Retinal pigment epithelial cell (primary cell): ENCODE results near the gene CAPN2.

Experiments used
- DNase-seq: peaks from one replicate; pipeline ENCODE4 v3.0.0-alpha.2; 2010; ENCODE audit warnings: low read depth
- H3K4me3 ChIP-seq: 2 replicates; pipeline ENCODE4 v1.5.1; 2011; ENCODE audit warnings: mild to moderate bottlenecking, low read length, control low read depth, moderate library complexity
- TF ChIP-seq, protein P1 (sequence below): conservative IDR thresholded peaks from 2 replicates; pipeline ENCODE4 v1.5.1; 2011; ENCODE audit warnings: low read depth, low read length, control low read depth, inconsistent platforms

CAPN2 gene

GRCh38 chr1:223684488-223684792 lies 27.9 kb upstream of the CAPN2 start:
- TF ChIP-seq, protein P1, sequence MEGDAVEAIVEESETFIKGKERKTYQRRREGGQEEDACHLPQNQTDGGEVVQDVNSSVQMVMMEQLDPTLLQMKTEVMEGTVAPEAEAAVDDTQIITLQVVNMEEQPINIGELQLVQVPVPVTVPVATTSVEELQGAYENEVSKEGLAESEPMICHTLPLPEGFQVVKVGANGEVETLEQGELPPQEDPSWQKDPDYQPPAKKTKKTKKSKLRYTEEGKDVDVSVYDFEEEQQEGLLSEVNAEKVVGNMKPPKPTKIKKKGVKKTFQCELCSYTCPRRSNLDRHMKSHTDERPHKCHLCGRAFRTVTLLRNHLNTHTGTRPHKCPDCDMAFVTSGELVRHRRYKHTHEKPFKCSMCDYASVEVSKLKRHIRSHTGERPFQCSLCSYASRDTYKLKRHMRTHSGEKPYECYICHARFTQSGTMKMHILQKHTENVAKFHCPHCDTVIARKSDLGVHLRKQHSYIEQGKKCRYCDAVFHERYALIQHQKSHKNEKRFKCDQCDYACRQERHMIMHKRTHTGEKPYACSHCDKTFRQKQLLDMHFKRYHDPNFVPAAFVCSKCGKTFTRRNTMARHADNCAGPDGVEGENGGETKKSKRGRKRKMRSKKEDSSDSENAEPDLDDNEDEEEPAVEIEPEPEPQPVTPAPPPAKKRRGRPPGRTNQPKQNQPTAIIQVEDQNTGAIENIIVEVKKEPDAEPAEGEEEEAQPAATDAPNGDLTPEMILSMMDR, result no peak
- no peak overlapping the region for H3K4me3 ChIP-seq

DNA sequence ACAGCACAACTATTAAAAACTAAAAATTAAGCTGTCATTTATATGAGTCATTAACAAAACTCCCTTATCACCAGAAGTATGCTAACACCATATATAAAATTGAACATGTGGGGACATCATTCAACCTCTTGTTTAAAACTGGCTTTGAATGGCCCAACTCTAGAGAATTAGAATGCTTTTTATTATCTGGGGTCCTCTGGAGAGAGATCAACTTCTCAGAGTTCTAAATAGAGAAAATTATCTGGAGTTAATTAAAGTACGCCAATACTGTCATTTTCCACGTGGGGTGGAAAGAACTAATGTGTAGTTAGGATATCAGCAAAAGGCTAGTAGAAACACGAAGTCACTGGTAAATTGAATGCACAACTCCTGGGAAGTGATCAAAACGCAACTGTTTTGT lies 21.2 kb upstream of the CAPN2 start:
- H3K4me3 ChIP-seq, result no peak overlapping the region
- no peak for DNase-seq
- TF ChIP-seq, protein P1, result no peak

More at GRCh38 chr1:223684488-223684792, 27.9 kb upstream of the CAPN2 start:
- DNase-seq, result no peak

DNA sequence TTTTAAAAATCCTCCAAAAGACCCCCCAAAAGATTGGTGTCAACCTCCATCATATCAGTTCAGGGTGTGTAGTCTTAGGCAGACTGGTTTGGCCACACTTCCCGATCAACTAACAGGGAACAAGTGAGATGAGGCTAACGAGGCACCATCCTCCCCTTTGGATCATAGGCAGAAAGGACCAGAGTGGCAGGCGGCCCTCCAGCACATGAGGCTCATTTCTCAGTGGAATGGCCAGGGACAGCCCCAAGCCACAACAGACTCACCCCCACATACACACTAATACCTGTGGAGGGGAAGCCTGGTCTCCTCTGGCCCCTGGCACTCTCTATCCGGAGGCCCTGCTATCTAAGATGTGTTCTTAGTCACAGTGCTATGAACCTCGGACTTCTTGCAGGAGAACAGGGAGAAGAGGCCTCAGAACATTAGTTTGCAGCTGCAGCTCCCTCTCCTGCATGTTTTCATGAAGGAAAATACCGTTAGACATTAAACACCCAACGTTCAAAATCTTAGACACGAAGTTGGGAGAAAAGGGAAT lies 17.3 kb upstream of the CAPN2 start:
- TF ChIP-seq, protein P1, result no peak
- no peak overlapping the region for H3K4me3 ChIP-seq
- no peak for DNase-seq

- TF ChIP-seq, protein P1, result no peak
- no peak overlapping the region for H3K4me3 ChIP-seq
- no peak for DNase-seq
Observed at GRCh38 chr1:223695941-223696340, 16.4 kb upstream of the CAPN2 start.

DNA sequence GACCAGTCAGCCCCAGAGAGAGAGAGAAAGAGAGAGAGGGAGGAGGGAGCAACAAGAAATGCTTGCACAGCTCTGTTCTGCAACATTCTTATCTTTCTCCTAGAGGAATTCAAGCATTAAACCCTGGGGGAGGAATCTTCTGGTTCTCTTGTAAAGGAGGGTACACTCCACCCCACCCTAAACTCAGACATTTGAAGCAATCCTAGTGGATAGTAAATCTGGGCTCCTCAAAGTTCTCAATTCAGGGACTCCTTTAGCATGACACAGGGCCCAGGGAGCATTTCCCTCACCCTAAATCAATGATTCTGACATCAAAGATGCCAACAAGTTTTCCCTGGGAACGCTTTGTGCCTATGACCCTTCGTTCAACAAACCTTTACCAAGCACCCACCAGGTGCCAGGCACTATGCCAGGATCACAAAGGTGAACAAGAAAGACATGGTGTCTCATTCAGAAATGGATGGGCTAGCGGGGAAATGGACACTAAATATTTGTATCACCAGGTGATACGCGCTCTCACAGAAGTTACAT lies 11.9 kb upstream of the CAPN2 start:
- no peak for DNase-seq
- H3K4me3 ChIP-seq, result no peak overlapping the region
- TF ChIP-seq, protein P1, result no peak

GRCh38 chr1:223700942-223701637 lies 11.2 kb upstream of the CAPN2 start:
- TF ChIP-seq, protein P1, result no peak
- peak; percentile 92 for DNase-seq
- no peak overlapping the region for H3K4me3 ChIP-seq
